ENCODE results near the gene DAPK1. TPM values are rescaled to one million over a fixed set of nuclear protein-coding genes. Genes with fewer than 3 reads are reported as not detected.

DAPK1 gene
- total and polyA plus RNA-seq, 10 of the 15 experiments (the other 5 are each of a cell fraction or from before 2014, with no cell fraction given) = 8.2 to 94.7 (median 51.6) TPM

- TF ChIP-seq NFYA (IDR thresholded peaks at IDR 0.05; ENCODE audit: borderline replicate concordance, low read depth, low read length) = no peak
- peak; percentile 38; the same call in 1 of the 2 replicates for TF ChIP-seq HDGF (IDR thresholded peaks at IDR 0.05)
- TF ChIP-seq TCF3 (IDR thresholded peaks at IDR 0.05; ENCODE audit: borderline replicate concordance, insufficient read depth, low read depth, low read length) = no peak
- TF ChIP-seq, protein P1, sequence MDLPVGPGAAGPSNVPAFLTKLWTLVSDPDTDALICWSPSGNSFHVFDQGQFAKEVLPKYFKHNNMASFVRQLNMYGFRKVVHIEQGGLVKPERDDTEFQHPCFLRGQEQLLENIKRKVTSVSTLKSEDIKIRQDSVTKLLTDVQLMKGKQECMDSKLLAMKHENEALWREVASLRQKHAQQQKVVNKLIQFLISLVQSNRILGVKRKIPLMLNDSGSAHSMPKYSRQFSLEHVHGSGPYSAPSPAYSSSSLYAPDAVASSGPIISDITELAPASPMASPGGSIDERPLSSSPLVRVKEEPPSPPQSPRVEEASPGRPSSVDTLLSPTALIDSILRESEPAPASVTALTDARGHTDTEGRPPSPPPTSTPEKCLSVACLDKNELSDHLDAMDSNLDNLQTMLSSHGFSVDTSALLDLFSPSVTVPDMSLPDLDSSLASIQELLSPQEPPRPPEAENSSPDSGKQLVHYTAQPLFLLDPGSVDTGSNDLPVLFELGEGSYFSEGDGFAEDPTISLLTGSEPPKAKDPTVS (IDR thresholded peaks at IDR 0.05; ENCODE audit: low read depth, low read length) = no peak
- peak; percentile 43; the same call in 1 of the 2 replicates for TF ChIP-seq GATAD2B (conservative IDR thresholded peaks at IDR 0.05; ENCODE audit: low read depth)
- peak; percentile 83 for TF ChIP-seq DPF2 (IDR thresholded peaks at IDR 0.05)
- no peak for TF ChIP-seq IRF5 (IDR thresholded peaks at IDR 0.05; ENCODE audit: borderline replicate concordance)
- TF ChIP-seq, protein P2, sequence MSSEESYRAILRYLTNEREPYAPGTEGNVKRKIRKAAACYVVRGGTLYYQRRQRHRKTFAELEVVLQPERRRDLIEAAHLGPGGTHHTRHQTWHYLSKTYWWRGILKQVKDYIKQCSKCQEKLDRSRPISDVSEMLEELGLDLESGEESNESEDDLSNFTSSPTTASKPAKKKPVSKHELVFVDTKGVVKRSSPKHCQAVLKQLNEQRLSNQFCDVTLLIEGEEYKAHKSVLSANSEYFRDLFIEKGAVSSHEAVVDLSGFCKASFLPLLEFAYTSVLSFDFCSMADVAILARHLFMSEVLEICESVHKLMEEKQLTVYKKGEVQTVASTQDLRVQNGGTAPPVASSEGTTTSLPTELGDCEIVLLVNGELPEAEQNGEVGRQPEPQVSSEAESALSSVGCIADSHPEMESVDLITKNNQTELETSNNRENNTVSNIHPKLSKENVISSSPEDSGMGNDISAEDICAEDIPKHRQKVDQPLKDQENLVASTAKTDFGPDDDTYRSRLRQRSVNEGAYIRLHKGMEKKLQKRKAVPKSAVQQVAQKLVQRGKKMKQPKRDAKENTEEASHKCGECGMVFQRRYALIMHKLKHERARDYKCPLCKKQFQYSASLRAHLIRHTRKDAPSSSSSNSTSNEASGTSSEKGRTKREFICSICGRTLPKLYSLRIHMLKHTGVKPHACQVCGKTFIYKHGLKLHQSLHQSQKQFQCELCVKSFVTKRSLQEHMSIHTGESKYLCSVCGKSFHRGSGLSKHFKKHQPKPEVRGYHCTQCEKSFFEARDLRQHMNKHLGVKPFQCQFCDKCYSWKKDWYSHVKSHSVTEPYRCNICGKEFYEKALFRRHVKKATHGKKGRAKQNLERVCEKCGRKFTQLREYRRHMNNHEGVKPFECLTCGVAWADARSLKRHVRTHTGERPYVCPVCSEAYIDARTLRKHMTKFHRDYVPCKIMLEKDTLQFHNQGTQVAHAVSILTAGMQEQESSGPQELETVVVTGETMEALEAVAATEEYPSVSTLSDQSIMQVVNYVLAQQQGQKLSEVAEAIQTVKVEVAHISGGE (CRISPR knock-in tag; IDR thresholded peaks at IDR 0.05) = no peak
- TF ChIP-seq LARP7 (IDR thresholded peaks at IDR 0.05) = 0 out of 2 replicates have a peak, but pooled peaks have one; percentile 19
- TF ChIP-seq MEF2B (IDR thresholded peaks at IDR 0.05; ENCODE audit: partially characterized antibody, poor library complexity, severe bottlenecking) = peak; percentile 90
- TF ChIP-seq RCOR1 (conservative IDR thresholded peaks at IDR 0.05; ENCODE audit: low read depth, low read length) = no peak
- peak; percentile 66 for TF ChIP-seq ZBED1 (IDR thresholded peaks at IDR 0.05; ENCODE audit: borderline replicate concordance)
- TF ChIP-seq CHD2 (IDR thresholded peaks at IDR 0.05; ENCODE audit: borderline replicate concordance, low read depth, low read length) = peak; percentile 51; the same call in 1 of the 2 replicates
- TF ChIP-seq MYB (IDR thresholded peaks at IDR 0.05; ENCODE audit: borderline replicate concordance, low read depth, low read length) = no peak
- TF ChIP-seq, protein P3, sequence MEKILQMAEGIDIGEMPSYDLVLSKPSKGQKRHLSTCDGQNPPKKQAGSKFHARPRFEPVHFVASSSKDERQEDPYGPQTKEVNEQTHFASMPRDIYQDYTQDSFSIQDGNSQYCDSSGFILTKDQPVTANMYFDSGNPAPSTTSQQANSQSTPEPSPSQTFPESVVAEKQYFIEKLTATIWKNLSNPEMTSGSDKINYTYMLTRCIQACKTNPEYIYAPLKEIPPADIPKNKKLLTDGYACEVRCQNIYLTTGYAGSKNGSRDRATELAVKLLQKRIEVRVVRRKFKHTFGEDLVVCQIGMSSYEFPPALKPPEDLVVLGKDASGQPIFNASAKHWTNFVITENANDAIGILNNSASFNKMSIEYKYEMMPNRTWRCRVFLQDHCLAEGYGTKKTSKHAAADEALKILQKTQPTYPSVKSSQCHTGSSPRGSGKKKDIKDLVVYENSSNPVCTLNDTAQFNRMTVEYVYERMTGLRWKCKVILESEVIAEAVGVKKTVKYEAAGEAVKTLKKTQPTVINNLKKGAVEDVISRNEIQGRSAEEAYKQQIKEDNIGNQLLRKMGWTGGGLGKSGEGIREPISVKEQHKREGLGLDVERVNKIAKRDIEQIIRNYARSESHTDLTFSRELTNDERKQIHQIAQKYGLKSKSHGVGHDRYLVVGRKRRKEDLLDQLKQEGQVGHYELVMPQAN (conservative IDR thresholded peaks at IDR 0.05) = 0 out of 2 replicates have a peak, but pooled peaks have one; percentile 23
- peak in 1 of 2 experiments; percentile 78; a peak in 1 of 4 replicates for TF ChIP-seq CEBPB (IDR thresholded peaks at IDR 0.05; ENCODE audit: borderline replicate concordance in 1 of 2, low read depth in 2 of 2, low read length in 2 of 2)
- TF ChIP-seq POLR2AphosphoS2 (IDR thresholded peaks at IDR 0.05; ENCODE audit: low read depth, low read length) = no peak; the same call in 1 of the 2 replicates
- no peak for TF ChIP-seq RFX5 (IDR thresholded peaks at IDR 0.05; ENCODE audit: low read depth, low read length)
Measured at GRCh38 chr9:87535817-87536539, 38.3 kb downstream of the DAPK1 start (continued).
